AML-193 (cell line): Measurements from ENCODE around the gene SLC24A3.

Experiments used
- DNase-seq, 2 experiments: peaks; one replicate each; lab custom pipeline; 2025; lab: John Stamatoyannopoulos, UW

The SLC24A3 gene

GRCh38 chr20:19241440-19241839 lies 29.0 kb downstream of the SLC24A3 start:
- no peak for DNase-seq

- no peak for DNase-seq
Observed at GRCh38 chr20:19244291-19244690, 31.8 kb downstream of the SLC24A3 start.

- peak; percentile 16 to 47 for DNase-seq
Observed at GRCh38 chr20:19249106-19249879, 36.9 kb downstream of the SLC24A3 start.

GRCh38 chr20:19250346-19250745 lies 37.9 kb downstream of the SLC24A3 start:
- no peak for DNase-seq

GRCh38 chr20:19251506-19251905 lies 39.1 kb downstream of the SLC24A3 start:
- DNase-seq: no peak

GRCh38 chr20:19251958-19252357 lies 39.5 kb downstream of the SLC24A3 start:
- DNase-seq: no peak

- DNase-seq: peak; percentile 88 to 90
Observed at GRCh38 chr20:19252451-19253120, 40.1 kb downstream of the SLC24A3 start.

GRCh38 chr20:19253316-19253715 lies 40.9 kb downstream of the SLC24A3 start:
- DNase-seq: no peak

GRCh38 chr20:19253916-19254820 lies 41.7 kb downstream of the SLC24A3 start:
- no peak for DNase-seq

- no peak for DNase-seq
Observed at GRCh38 chr20:19254956-19255355, 42.5 kb downstream of the SLC24A3 start.

- no peak for DNase-seq
Observed at GRCh38 chr20:19256085-19256484, 43.6 kb downstream of the SLC24A3 start.

- no peak for DNase-seq
Observed at GRCh38 chr20:19256906-19257595, 44.6 kb downstream of the SLC24A3 start.

GRCh38 chr20:19257865-19258264 lies 45.4 kb downstream of the SLC24A3 start:
- DNase-seq: no peak

- no peak for DNase-seq
Observed at GRCh38 chr20:19259141-19259591, 46.7 kb downstream of the SLC24A3 start.

GRCh38 chr20:19260412-19261090 lies 48.1 kb downstream of the SLC24A3 start:
- no peak for DNase-seq

- no peak for DNase-seq
Observed at GRCh38 chr20:19264191-19264590, 51.7 kb downstream of the SLC24A3 start.

GRCh38 chr20:19265646-19266374 lies 53.4 kb downstream of the SLC24A3 start:
- DNase-seq: no peak

GRCh38 chr20:19268426-19268825 lies 56.0 kb downstream of the SLC24A3 start:
- no peak for DNase-seq

GRCh38 chr20:19269737-19270340 lies 57.4 kb downstream of the SLC24A3 start:
- DNase-seq: no peak
